ENCODE results near the gene WNT3. TPM values are rescaled to one million over a fixed set of nuclear protein-coding genes. Genes with fewer than 3 reads are reported as not detected.

WNT3 gene
- total RNA-seq, 1 experiment from 2014 or later = 5.5 TPM

DNA sequence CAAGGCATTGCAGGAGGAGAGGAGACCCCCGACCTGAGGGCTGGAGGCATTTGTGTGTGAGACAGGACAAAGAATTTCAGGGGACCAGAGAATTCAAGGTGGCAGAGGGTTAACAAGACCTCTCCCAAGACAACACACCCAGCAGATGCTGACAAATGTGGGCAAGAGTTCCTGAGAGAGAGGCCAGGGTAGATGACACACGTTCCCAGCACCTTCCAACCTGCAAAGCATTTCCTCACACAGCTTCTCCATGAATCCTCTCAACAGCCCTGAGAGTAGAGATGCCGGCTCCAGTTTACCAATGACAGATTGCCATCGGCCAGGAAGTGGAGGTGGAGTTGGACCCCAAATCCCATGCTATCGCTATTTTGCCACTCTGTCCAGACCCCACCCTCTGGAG, 25.0 kb downstream of the WNT3 start:
- CTCF ChIA-PET = no interaction called here
- no peaks in the 10 kb centered on the region for H3K27me3 ChIP-seq (ENCODE audit: insufficient read depth, low read length)
- H3K9me3 ChIP-seq (ENCODE audit: control insufficient read depth in 1 of 2, insufficient read depth in 1 of 2, low read depth in 1 of 2, low read length in 2 of 2) = peaks cover 3 to 10% of the 10 kb centered on the region in 2 experiments; a peak in 2 of 4 replicates
- RAD21 ChIA-PET (ENCODE audit: low non-redundant PET in 1 of 2, low total read pairs in 2 of 2, uncharacterized antibody in 2 of 2, unreplicated experiment in 2 of 2) = no interaction called here
- peaks cover 23 to 31% of the 10 kb centered on the region in 2 experiments for H3K4me1 ChIP-seq (ENCODE audit: control insufficient read depth in 1 of 2, insufficient read depth in 2 of 2, low read length in 2 of 2)
- ATAC-seq = no peak
- intact Hi-C loops (cut with micrococcal nuclease) = no loop called here
- no peak overlapping the region for H3K4me2 ChIP-seq (ENCODE audit: low read length)
- no peaks in the 10 kb centered on the region for H4K20me1 ChIP-seq (ENCODE audit: insufficient read depth)
- no peak overlapping the region for H3K4me3 ChIP-seq (replicated peaks in 1 of 2; ENCODE audit: low read depth in 1 of 2, low read length in 2 of 2)
- POLR2A ChIA-PET = no interaction called here
- H3K36me3 ChIP-seq (ENCODE audit: control insufficient read depth in 1 of 2, insufficient read depth in 2 of 2, low read length in 2 of 2) = no peaks in the 10 kb centered on the region
- H3K79me2 ChIP-seq (ENCODE audit: insufficient read depth, low read length) = no peaks in the 10 kb centered on the region
- H3K9me2 ChIP-seq (ENCODE audit: insufficient read depth) = no peaks in the 10 kb centered on the region
- H2AFZ ChIP-seq (ENCODE audit: low read depth, low read length, poor library complexity, severe bottlenecking) = no peak overlapping the region
- TF ChIP-seq, protein P1, sequence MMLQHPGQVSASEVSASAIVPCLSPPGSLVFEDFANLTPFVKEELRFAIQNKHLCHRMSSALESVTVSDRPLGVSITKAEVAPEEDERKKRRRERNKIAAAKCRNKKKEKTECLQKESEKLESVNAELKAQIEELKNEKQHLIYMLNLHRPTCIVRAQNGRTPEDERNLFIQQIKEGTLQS (IDR thresholded peaks at IDR 0.05) = no peak
- TF ChIP-seq, protein P2, sequence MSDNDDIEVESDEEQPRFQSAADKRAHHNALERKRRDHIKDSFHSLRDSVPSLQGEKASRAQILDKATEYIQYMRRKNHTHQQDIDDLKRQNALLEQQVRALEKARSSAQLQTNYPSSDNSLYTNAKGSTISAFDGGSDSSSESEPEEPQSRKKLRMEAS (IDR thresholded peaks at IDR 0.05) = no peak
- TF ChIP-seq, protein P3, sequence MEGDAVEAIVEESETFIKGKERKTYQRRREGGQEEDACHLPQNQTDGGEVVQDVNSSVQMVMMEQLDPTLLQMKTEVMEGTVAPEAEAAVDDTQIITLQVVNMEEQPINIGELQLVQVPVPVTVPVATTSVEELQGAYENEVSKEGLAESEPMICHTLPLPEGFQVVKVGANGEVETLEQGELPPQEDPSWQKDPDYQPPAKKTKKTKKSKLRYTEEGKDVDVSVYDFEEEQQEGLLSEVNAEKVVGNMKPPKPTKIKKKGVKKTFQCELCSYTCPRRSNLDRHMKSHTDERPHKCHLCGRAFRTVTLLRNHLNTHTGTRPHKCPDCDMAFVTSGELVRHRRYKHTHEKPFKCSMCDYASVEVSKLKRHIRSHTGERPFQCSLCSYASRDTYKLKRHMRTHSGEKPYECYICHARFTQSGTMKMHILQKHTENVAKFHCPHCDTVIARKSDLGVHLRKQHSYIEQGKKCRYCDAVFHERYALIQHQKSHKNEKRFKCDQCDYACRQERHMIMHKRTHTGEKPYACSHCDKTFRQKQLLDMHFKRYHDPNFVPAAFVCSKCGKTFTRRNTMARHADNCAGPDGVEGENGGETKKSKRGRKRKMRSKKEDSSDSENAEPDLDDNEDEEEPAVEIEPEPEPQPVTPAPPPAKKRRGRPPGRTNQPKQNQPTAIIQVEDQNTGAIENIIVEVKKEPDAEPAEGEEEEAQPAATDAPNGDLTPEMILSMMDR (IDR thresholded peaks at IDR 0.05 in 2 of 3, conservative IDR thresholded peaks at IDR 0.05 in 1 of 3; ENCODE audit: borderline replicate concordance in 1 of 3, insufficient read depth in 1 of 3, low read depth in 2 of 3, low read length in 2 of 3) = no peak
- TF ChIP-seq EZH2 (IDR thresholded peaks at IDR 0.05) (no peak), ELF1 (IDR thresholded peaks at IDR 0.05; ENCODE audit: borderline replicate concordance, low read depth) (no peak), ZNF274 (IDR thresholded peaks at IDR 0.05; ENCODE audit: low read depth, low read length) (no peak), POLR2AphosphoS5 (IDR thresholded peaks at IDR 0.05; ENCODE audit: low read depth, low read length) (no peak), EGR1 (IDR thresholded peaks at IDR 0.05; ENCODE audit: low read depth) (no peak), SP1 (IDR thresholded peaks at IDR 0.05; ENCODE audit: low read depth) (no peak), SRF (IDR thresholded peaks at IDR 0.05; ENCODE audit: low read depth) (no peak), RAD21 (IDR thresholded peaks at IDR 0.05; ENCODE audit: low read depth) (no peak), SIN3A (IDR thresholded peaks at IDR 0.05; ENCODE audit: low read depth) (no peak), TCF7L2 (IDR thresholded peaks at IDR 0.05; ENCODE audit: borderline replicate concordance, extremely low read depth, insufficient read depth, insufficient read length) (no peak), ZFX (IDR thresholded peaks at IDR 0.05) (no peak), EZH2phosphoT487 (IDR thresholded peaks at IDR 0.05; ENCODE audit: borderline replicate concordance) (no peak), JUND (IDR thresholded peaks at IDR 0.05) (no peak), CEBPB (IDR thresholded peaks at IDR 0.05; ENCODE audit: low read depth) (no peak), FOSL1 (IDR thresholded peaks at IDR 0.05; ENCODE audit: low read depth) (no peak)
- TF ChIP-seq, protein P4, sequence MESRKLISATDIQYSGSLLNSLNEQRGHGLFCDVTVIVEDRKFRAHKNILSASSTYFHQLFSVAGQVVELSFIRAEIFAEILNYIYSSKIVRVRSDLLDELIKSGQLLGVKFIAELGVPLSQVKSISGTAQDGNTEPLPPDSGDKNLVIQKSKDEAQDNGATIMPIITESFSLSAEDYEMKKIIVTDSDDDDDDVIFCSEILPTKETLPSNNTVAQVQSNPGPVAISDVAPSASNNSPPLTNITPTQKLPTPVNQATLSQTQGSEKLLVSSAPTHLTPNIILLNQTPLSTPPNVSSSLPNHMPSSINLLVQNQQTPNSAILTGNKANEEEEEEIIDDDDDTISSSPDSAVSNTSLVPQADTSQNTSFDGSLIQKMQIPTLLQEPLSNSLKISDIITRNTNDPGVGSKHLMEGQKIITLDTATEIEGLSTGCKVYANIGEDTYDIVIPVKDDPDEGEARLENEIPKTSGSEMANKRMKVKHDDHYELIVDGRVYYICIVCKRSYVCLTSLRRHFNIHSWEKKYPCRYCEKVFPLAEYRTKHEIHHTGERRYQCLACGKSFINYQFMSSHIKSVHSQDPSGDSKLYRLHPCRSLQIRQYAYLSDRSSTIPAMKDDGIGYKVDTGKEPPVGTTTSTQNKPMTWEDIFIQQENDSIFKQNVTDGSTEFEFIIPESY (IDR thresholded peaks at IDR 0.05; ENCODE audit: extremely low read depth, insufficient replicate concordance, low read length) = no peak
- TF ChIP-seq, protein P5, sequence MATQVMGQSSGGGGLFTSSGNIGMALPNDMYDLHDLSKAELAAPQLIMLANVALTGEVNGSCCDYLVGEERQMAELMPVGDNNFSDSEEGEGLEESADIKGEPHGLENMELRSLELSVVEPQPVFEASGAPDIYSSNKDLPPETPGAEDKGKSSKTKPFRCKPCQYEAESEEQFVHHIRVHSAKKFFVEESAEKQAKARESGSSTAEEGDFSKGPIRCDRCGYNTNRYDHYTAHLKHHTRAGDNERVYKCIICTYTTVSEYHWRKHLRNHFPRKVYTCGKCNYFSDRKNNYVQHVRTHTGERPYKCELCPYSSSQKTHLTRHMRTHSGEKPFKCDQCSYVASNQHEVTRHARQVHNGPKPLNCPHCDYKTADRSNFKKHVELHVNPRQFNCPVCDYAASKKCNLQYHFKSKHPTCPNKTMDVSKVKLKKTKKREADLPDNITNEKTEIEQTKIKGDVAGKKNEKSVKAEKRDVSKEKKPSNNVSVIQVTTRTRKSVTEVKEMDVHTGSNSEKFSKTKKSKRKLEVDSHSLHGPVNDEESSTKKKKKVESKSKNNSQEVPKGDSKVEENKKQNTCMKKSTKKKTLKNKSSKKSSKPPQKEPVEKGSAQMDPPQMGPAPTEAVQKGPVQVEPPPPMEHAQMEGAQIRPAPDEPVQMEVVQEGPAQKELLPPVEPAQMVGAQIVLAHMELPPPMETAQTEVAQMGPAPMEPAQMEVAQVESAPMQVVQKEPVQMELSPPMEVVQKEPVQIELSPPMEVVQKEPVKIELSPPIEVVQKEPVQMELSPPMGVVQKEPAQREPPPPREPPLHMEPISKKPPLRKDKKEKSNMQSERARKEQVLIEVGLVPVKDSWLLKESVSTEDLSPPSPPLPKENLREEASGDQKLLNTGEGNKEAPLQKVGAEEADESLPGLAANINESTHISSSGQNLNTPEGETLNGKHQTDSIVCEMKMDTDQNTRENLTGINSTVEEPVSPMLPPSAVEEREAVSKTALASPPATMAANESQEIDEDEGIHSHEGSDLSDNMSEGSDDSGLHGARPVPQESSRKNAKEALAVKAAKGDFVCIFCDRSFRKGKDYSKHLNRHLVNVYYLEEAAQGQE (IDR thresholded peaks at IDR 0.05; ENCODE audit: low read depth) = no peak
- DNase-seq (ENCODE audit: low read depth, low spot score) = no peak
- BruUV-seq (replicated peaks) = no TSS peak
- H3K9ac ChIP-seq (ENCODE audit: low read length) = no peak overlapping the region
- H3K27ac ChIP-seq (ENCODE audit: low read depth, low read length) = no peak overlapping the region

Measured in HCT116 (cell line).